Kidney (tissue), 14 donors: ENCODE measurements around the gene PLEKHO2. TPM values are rescaled to one million over a fixed set of nuclear protein-coding genes. Genes with fewer than 3 reads are reported as not detected.
A peak's percentile ranks its signal among the peaks of the same experiment; 100 is the strongest.

Source experiments
- DNase-seq, 5 donors: peaks; one replicate each; pipeline ENCODE4 v3.0.0-alpha.2; 2013 to 2020
- FAIRE-seq: peaks from 2 replicates; lab custom pipeline; 2012; peaks lifted over from hg19 to GRCh38; lab: Jason Lieb, UNC
- H3K27ac ChIP-seq, 2 donors: one replicate each; pipeline ENCODE4 v1.7.0; 2013; ENCODE audit warnings: low read depth in 2 of 2, low read length in 2 of 2, inconsistent platforms in 1 of 2
- H3K27me3 ChIP-seq: one replicate; pipeline ENCODE4 v1.7.1; 2013; ENCODE audit warnings: low read length, inconsistent platforms; ENCODE audit not compliant: control insufficient read depth, insufficient read depth
- H3K36me3 ChIP-seq, 3 donors: one replicate each; pipeline versions ENCODE4 v1.7.0 to v1.7.1; 2013; ENCODE audit warnings: low read length in 3 of 3, control low read depth in 1 of 3, inconsistent platforms in 1 of 3; ENCODE audit not compliant: insufficient read depth in 3 of 3, control insufficient read depth in 2 of 3
- H3K4me1 ChIP-seq, 3 donors: one replicate each; pipeline versions ENCODE4 v1.7.0 to v1.7.1; 2013; ENCODE audit warnings: low read length in 3 of 3, inconsistent platforms in 1 of 3, low read depth in 1 of 3; ENCODE audit not compliant: control insufficient read depth in 2 of 3, insufficient read depth in 2 of 3
- H3K4me3 ChIP-seq, 3 donors: one replicate each; pipeline versions ENCODE4 v1.7.0 to v1.8.1; 2013; ENCODE audit warnings: low read length in 3 of 3, control low read depth in 1 of 3, inconsistent platforms in 1 of 3
- H3K9ac ChIP-seq, 3 donors: one replicate each; pipeline versions ENCODE4 v1.7.0 to v1.7.1; 2013; ENCODE audit warnings: low read length in 3 of 3, control low read depth in 1 of 3, inconsistent platforms in 1 of 3
- H3K9me3 ChIP-seq, 3 donors: one replicate each; pipeline versions ENCODE4 v1.7.0 to v1.7.1; 2013; ENCODE audit warnings: low read length in 3 of 3, control low read depth in 1 of 3, inconsistent platforms in 1 of 3; ENCODE audit not compliant: control insufficient read depth in 2 of 3, insufficient read depth in 1 of 3
- intact Hi-C: fragments of 100-400 bp; cut with DNase I; formaldehyde crosslinking; loops from one replicate; pipeline ENCODE4 v1.11.1; 2022
- polyA plus RNA-seq: library from polyadenylated mRNA; stranded (reverse); fragments of 350-450 nt; fragmentation: Illumina TruSeq; extraction: RNeasy Lipid Tissue Mini Kit (QIAGEN cat#74804); gene quantifications from one replicate; pipeline ENCODE4 v1.2.3, GENCODE V29; 2014; ENCODE audit warnings: low read depth, low replicate concordance; ENCODE audit not compliant: insufficient read depth
- total RNA-seq: library from RNA; stranded (reverse); fragmentation: NEBNext Ultra II Directional; extraction: Animal tissue kit (Norgen Biotek cat#: 25700); gene quantifications from one replicate; pipeline ENCODE4 v1.2.1, GENCODE V29; 2021
- TF ChIP-seq, protein P1 (sequence below): IDR thresholded peaks from 3 replicates; pipeline ENCODE4 v1.5.1; 2012; ENCODE audit warnings: mild to moderate bottlenecking, moderate library complexity, borderline replicate concordance; ENCODE audit not compliant: insufficient read depth; ENCODE audit errors: extremely low read depth
- donor health status: control.
- donor health status: control.
- donor health status: control.
- donor health status: control.
- donor health status: control.
- donor health status: DM: yes; HTN: yes; CAD: no.
- donor health status: Normal renal cell carcinoma (clear cell type).

The PLEKHO2 gene
- total and polyA plus RNA-seq, 2 donors from 2014 or later: 12.0 to 48.6 TPM

DNA sequence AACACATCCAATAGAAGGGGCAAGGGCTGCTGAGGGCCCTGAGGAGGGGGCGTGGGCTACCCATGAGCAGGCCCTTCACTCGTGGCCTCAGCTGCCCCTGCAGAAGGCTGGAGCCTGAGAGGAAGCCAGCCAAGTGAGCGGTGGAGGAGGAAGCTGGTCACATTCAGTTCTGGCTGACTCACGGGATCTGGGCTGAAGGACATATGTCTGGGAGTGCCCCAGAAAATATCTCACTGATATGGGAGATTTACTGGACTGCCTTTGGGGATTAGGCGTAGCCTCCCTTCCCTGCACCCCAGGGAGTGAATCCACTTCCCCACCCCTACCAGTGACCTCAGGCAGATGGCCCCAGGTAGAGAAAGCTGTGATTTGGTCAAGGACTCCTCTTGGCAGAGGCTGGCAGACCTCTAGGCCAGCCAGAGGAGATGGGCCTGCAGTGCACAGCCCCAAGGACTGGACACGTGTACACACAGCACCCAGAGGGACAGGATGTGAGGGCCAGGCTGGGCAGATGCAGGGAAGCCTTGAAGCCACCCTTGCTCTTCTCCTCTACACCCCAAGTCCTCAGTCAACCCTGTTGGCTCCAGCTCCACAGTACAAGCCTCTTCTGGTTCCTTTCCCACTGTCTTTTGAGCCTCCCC, 55.8 kb downstream of the PLEKHO2 start:
- H3K36me3 ChIP-seq: no peaks in the 10 kb centered on the region
- TF ChIP-seq, protein P1, sequence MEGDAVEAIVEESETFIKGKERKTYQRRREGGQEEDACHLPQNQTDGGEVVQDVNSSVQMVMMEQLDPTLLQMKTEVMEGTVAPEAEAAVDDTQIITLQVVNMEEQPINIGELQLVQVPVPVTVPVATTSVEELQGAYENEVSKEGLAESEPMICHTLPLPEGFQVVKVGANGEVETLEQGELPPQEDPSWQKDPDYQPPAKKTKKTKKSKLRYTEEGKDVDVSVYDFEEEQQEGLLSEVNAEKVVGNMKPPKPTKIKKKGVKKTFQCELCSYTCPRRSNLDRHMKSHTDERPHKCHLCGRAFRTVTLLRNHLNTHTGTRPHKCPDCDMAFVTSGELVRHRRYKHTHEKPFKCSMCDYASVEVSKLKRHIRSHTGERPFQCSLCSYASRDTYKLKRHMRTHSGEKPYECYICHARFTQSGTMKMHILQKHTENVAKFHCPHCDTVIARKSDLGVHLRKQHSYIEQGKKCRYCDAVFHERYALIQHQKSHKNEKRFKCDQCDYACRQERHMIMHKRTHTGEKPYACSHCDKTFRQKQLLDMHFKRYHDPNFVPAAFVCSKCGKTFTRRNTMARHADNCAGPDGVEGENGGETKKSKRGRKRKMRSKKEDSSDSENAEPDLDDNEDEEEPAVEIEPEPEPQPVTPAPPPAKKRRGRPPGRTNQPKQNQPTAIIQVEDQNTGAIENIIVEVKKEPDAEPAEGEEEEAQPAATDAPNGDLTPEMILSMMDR: no peak
- peak overlapping the region; percentile 64 to 67 for H3K27ac ChIP-seq
- no peaks in the 10 kb centered on the region for H3K27me3 ChIP-seq
- DNase-seq (peak in 2 of 5 donors; percentile 47 to 84), FAIRE-seq (no peak)
- peaks cover 0 to 6% (median 0%) of the 10 kb centered on the region in 3 donors for H3K9me3 ChIP-seq
- H3K4me3 ChIP-seq: no peak overlapping the region
- peaks cover 0 to 29% (median 3%) of the 10 kb centered on the region in 3 donors for H3K4me1 ChIP-seq
- intact Hi-C loops: no loop called here
- H3K9ac ChIP-seq: no peak overlapping the region

DNA sequence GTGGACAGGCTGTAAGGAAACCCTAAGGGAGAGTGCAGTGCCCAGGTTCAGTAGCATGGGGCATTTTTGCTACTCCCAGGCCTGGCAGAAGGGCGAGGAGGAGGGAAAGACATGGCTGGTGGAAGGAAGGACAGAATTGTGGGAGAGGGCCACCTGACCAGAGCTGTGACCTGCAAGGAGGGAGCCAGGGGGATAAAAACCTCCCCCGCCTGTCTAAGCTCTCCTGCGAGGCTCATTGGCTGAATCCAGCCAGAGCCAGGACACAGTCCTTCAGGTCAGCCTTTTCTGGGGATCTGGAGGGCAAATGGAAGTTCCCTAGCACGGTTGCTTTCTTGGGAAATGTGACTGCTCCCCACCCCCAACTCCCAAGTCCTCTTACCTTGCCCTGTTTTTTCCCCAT, 56.7 kb downstream of the PLEKHO2 start:
- H3K4me3 ChIP-seq: no peak overlapping the region
- peaks cover 0 to 29% (median 3%) of the 10 kb centered on the region in 3 donors for H3K4me1 ChIP-seq
- DNase-seq (no peak), FAIRE-seq (no peak)
- H3K36me3 ChIP-seq: no peaks in the 10 kb centered on the region
- H3K27ac ChIP-seq: peak overlapping the region; percentile 5 to 32
- no peak overlapping the region for H3K9ac ChIP-seq
- TF ChIP-seq, protein P1: no peak
- no peaks in the 10 kb centered on the region for H3K27me3 ChIP-seq
- peaks cover 0 to 6% (median 0%) of the 10 kb centered on the region in 3 donors for H3K9me3 ChIP-seq
- intact Hi-C loops: no loop called here

DNA sequence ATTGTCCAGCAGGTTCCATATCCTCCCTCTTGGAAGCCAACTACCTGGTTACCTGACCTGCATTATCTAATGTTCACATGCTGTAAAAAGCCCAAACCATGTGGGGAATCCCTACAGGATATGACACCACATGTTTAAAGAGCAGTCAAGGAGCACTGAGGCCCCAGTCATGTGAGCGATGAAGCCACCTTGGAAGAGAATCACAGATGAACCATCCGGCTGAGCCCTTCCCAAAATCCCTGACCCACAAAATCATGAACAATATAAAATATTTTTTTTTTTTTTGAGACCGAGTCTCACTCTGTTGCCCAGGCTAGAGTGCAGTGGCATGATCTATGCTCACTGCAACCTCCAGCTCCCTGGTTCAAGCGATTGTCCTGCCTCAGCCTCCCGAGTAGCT, 59.4 kb downstream of the PLEKHO2 start:
- intact Hi-C loops: loop anchor here (10.0 kb wide), 2 partner anchors 56 to 166 kb away; partner anchors contain the start of gene PLEKHO2
- peaks cover 0 to 6% (median 0%) of the 10 kb centered on the region in 3 donors for H3K9me3 ChIP-seq
- no peak for FAIRE-seq

More for the DNA sequence above, 59.4 kb downstream of the PLEKHO2 start:
- no peaks in the 10 kb centered on the region for H3K36me3 ChIP-seq
- DNase-seq: no peak
- no peaks in the 10 kb centered on the region for H3K27me3 ChIP-seq
- TF ChIP-seq, protein P1: no peak
- no peak overlapping the region for H3K4me3 ChIP-seq
- no peak overlapping the region for H3K9ac ChIP-seq
- no peak overlapping the region for H3K27ac ChIP-seq
- peaks cover 0 to 20% (median 0%) of the 10 kb centered on the region in 3 donors for H3K4me1 ChIP-seq
